Measurements from ENCODE around the gene GRIN2D.

GRIN2D gene

DNA sequence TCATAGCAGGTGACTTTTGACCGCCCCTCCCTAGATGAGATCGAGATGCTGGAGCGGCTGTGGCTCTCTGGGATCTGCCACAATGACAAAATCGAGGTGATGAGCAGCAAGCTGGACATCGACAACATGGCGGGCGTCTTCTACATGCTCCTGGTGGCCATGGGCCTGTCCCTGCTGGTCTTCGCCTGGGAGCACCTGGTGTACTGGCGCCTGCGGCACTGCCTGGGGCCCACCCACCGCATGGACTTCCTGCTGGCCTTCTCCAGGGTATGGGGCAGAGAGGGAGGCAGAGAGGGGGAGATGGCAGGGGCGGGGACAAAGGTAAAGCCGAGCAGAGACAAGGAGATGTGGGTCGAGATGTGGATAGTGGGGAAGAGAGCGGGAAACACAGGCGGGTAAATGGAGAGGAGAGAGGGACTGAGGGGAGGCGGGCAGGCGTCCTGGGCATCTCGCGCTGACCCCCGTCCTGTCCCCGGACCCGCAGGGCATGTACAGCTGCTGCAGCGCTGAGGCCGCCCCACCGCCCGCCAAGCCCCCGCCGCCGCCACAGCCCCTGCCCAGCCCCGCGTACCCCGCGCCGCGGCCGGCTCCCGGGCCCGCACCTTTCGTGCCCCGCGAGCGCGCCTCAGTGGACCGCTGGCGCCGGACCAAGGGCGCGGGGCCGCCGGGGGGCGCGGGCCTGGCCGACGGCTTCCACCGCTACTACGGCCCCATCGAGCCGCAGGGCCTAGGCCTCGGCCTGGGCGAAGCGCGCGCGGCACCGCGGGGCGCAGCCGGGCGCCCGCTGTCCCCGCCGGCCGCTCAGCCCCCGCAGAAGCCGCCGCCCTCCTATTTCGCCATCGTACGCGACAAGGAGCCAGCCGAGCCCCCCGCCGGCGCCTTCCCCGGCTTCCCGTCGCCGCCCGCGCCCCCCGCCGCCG is 48.9 kb downstream of the GRIN2D start:
- DNase-seq (ENCODE audit: low read depth), result no peak

DNA sequence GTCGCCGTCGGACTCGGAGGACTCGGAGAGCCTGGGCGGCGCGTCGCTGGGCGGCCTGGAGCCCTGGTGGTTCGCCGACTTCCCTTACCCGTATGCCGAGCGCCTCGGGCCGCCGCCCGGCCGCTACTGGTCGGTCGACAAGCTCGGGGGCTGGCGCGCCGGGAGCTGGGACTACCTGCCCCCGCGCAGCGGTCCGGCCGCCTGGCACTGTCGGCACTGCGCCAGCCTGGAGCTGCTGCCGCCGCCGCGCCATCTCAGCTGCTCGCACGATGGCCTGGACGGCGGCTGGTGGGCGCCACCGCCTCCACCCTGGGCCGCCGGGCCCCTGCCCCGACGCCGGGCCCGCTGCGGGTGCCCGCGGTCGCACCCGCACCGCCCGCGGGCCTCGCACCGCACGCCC is 49.8 kb downstream of the GRIN2D start:
- peak; percentile 26 for DNase-seq (ENCODE audit: low read depth)

All from iris pigment epithelial cell (primary cell).